Measurements from ENCODE around the gene GTSF1L.

GTSF1L gene

GRCh38 chr20:43752561-43753301 is 25.9 kb upstream of the GTSF1L start:
- DNase-seq (ENCODE audit: low read depth) = peak; percentile 91
- TF ChIP-seq CTCF (IDR thresholded peaks at IDR 0.05; ENCODE audit: control insufficient read depth, insufficient read depth, low read depth, low read length, missing control alignments) = no peak
- no peak overlapping the region for H3K4me3 ChIP-seq (ENCODE audit: control insufficient read depth, low read depth, low read length)

- TF ChIP-seq CTCF (IDR thresholded peaks at IDR 0.05; ENCODE audit: control insufficient read depth, insufficient read depth, low read depth, low read length, missing control alignments) = no peak
- no peak for DNase-seq (ENCODE audit: low read depth)
- H3K4me3 ChIP-seq (ENCODE audit: control insufficient read depth, low read depth, low read length) = no peak overlapping the region
Observed at GRCh38 chr20:43752051-43752360, 25.2 kb upstream of the GTSF1L start.

GRCh38 chr20:43751167-43752050 is 24.6 kb upstream of the GTSF1L start:
- H3K4me3 ChIP-seq (ENCODE audit: control insufficient read depth, low read depth, low read length) = no peak overlapping the region
- DNase-seq (ENCODE audit: low read depth) = peak; percentile 62

GRCh38 chr20:43750774-43751166 is 24.0 kb upstream of the GTSF1L start:
- no peak overlapping the region for H3K4me3 ChIP-seq (ENCODE audit: control insufficient read depth, low read depth, low read length)
- no peak for DNase-seq (ENCODE audit: low read depth)
- TF ChIP-seq CTCF (IDR thresholded peaks at IDR 0.05; ENCODE audit: control insufficient read depth, insufficient read depth, low read depth, low read length, missing control alignments) = no peak

More at GRCh38 chr20:43751167-43752050, 24.6 kb upstream of the GTSF1L start:
- no peak for TF ChIP-seq CTCF (IDR thresholded peaks at IDR 0.05; ENCODE audit: control insufficient read depth, insufficient read depth, low read depth, low read length, missing control alignments)

- DNase-seq (ENCODE audit: low read depth) = no peak
- H3K4me3 ChIP-seq (ENCODE audit: control insufficient read depth, low read depth, low read length) = no peak overlapping the region
- TF ChIP-seq CTCF (IDR thresholded peaks at IDR 0.05; ENCODE audit: control insufficient read depth, insufficient read depth, low read depth, low read length, missing control alignments) = peak; percentile 95
Observed at GRCh38 chr20:43749734-43750294, 23.0 kb upstream of the GTSF1L start.

GRCh38 chr20:43748274-43748673 is 21.5 kb upstream of the GTSF1L start:
- no peak overlapping the region for H3K4me3 ChIP-seq (ENCODE audit: control insufficient read depth, low read depth, low read length)
- no peak for DNase-seq (ENCODE audit: low read depth)
- no peak for TF ChIP-seq CTCF (IDR thresholded peaks at IDR 0.05; ENCODE audit: control insufficient read depth, insufficient read depth, low read depth, low read length, missing control alignments)
